ENCODE data around the gene FRA10AC1.
A peak's percentile ranks its signal among the peaks of the same experiment; 100 is the strongest.

The FRA10AC1 gene

DNA sequence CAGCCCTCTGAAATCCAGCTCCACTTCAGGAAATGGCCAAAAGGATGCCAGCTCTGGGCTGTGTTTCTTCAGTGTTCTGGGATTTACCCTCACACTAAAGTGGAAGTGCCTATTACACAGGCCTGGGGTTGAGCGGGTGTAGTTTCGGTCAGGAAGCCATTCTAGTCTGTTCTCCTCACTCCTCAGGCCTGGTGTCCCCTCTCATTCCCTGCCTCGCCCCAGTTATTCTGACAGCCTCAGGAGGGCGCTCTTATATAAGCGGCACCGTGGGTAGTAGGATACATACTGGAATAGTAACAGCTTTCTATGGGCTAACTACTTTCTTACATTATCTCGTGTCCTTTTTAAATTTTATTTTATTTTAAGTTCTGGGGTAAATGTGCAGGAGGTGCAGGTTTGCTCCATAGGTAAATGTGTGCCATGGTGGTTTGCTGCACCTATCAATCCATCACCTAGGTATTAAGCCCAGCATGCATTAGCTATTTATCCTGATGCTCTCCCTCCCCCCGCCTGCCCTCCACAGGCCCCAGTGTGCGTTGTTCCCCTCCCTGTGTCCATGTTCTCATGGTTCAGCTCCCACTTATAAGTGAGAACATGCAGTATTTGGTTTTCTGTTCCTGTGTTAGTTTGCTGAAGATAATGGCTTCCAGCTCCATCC lies 43.1 kb upstream of the FRA10AC1 start:
- CTCF ChIA-PET: interaction anchor here (0.8 to 4.2 kb wide), 12 partner anchors 10 to 148 kb away, joined by 3 to 54 read pairs (median 4); partner anchors contain the start of genes FRA10AC1 and SLC35G1

DNA sequence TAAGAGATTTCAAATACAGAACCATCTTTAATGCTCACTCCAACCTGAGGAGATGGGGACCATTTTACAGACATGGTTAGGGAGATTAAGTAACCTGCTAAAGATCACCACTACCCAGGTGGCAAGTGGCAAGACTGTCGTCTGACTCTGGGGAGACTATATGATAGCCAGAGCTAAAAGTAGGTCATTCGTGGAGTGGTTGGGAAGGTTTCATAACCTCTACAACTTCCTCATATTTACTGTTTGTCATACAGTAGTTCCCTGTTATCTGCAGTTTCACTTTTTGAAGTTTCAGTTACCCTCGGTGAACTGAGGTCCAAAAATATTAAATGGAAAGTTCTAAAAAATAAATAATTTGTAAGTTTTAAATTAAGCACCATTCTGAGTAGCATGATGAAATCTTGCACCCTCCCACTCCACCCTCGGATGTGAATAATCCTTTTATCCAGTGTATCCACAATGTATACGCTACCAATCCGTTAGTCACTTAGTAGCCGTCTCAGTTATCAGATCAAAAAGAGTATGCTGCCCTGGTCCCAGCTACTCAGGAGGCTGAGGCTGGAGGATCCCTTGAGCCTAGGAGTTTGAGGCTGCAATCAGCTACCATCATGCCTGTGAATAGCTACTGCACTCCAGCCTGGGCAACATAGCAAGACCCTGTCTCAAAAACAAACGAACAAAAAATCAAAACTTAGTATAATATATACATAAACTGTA lies 40.4 kb upstream of the FRA10AC1 start:
- POLR2A ChIA-PET: no interaction called here
- no peak overlapping the region for H3K4me3 ChIP-seq (ENCODE audit: low read depth, low read length)
- CTCF ChIA-PET: no interaction called here
- DNase-seq (ENCODE audit: low read depth, low spot score): no peak
- TF ChIP-seq, protein P1, sequence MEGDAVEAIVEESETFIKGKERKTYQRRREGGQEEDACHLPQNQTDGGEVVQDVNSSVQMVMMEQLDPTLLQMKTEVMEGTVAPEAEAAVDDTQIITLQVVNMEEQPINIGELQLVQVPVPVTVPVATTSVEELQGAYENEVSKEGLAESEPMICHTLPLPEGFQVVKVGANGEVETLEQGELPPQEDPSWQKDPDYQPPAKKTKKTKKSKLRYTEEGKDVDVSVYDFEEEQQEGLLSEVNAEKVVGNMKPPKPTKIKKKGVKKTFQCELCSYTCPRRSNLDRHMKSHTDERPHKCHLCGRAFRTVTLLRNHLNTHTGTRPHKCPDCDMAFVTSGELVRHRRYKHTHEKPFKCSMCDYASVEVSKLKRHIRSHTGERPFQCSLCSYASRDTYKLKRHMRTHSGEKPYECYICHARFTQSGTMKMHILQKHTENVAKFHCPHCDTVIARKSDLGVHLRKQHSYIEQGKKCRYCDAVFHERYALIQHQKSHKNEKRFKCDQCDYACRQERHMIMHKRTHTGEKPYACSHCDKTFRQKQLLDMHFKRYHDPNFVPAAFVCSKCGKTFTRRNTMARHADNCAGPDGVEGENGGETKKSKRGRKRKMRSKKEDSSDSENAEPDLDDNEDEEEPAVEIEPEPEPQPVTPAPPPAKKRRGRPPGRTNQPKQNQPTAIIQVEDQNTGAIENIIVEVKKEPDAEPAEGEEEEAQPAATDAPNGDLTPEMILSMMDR (IDR thresholded peaks at IDR 0.05; ENCODE audit: insufficient read depth, low read length, missing control alignments): no peak

More for the DNA sequence above, 43.1 kb upstream of the FRA10AC1 start:
- H3K4me3 ChIP-seq (ENCODE audit: low read depth, low read length): no peak overlapping the region
- POLR2A ChIA-PET: interaction anchor here (0.6 kb wide), 2 partner anchors 12 to 93 kb away, joined by 3 read pairs; no protein-coding TSS in a partner anchor
- TF ChIP-seq, protein P1 (IDR thresholded peaks at IDR 0.05; ENCODE audit: insufficient read depth, low read length, missing control alignments): peak; percentile 52
- DNase-seq (ENCODE audit: low read depth, low spot score): no peak

DNA sequence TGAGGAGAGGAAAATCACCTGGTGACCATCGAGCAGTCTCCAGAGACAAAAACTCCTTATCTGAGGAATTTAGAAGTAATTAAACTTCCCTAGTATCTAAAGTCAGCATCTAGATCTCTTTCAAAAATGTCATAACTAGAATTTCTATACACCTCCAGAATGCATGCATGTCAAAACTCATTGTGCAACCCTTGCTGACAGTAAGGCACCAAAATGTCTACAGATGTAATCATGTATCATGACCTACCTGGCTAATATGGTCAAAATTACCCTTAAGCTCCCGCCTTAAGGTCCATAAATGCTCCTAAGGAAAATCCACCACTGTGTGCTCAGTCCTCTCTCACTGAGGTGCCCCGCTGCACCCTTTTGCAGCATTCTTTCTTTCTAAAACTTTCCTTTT lies 39.0 kb upstream of the FRA10AC1 start:
- TF ChIP-seq, protein P1 (IDR thresholded peaks at IDR 0.05; ENCODE audit: insufficient read depth, low read length, missing control alignments): no peak
- no peak overlapping the region for H3K4me3 ChIP-seq (ENCODE audit: low read depth, low read length)
- DNase-seq (ENCODE audit: low read depth, low spot score): no peak
- ChIA-PET POLR2A (no interaction called here), CTCF (no interaction called here)

DNA sequence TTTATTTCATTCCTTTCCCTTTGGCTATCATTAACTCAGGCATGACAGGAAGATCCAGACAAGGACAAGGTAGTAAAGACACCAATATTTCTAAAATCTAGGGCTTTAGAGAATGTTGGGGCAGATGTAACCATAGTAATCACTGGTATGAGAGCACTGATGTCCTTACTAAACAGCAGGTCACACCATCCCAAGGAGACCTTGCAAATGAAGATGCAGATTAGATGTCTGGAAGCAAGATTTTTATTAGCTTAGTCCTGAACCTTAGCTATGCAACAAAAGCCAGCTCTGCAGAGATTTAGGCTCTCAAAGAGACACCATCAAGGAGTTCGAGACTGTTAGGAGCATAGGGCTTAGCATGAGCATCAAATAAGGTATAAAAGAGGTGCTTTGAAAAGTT lies 23.6 kb upstream of the FRA10AC1 start:
- H3K4me3 ChIP-seq (ENCODE audit: low read depth, low read length): no peak overlapping the region
- DNase-seq (ENCODE audit: low read depth, low spot score): no peak
- ChIA-PET POLR2A (interaction anchor here (0.5 to 1.8 kb wide), 2 partner anchors 24 to 152 kb away, joined by 3 to 6 read pairs; partner anchors contain the start of gene FRA10AC1), CTCF (interaction anchor here (0.9 to 1.3 kb wide), 2 partner anchors 19 to 89 kb away, joined by 4 read pairs; no protein-coding TSS in a partner anchor)
- TF ChIP-seq, protein P1 (IDR thresholded peaks at IDR 0.05; ENCODE audit: insufficient read depth, low read length, missing control alignments): no peak

DNA sequence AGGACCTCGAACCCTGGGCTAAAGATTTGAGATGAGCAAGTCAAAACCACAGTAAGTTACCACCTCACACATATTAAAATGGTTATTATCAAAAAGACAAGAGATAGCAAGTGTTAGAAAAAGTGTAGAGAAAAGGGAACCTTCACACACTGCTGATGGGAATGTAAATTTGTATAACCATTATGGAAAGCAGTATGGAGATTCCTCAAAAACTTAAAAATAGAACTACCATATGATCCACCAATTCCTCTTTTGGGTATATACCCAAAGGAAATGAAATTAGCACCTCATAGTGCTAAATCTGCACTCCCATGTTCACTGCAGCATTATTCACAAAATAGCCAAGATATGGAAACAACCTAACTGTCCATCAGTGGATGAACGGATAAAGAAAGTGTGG lies 20.8 kb upstream of the FRA10AC1 start:
- no peak overlapping the region for H3K4me3 ChIP-seq (ENCODE audit: low read depth, low read length)
- TF ChIP-seq, protein P1 (IDR thresholded peaks at IDR 0.05; ENCODE audit: insufficient read depth, low read length, missing control alignments): no peak
- DNase-seq (ENCODE audit: low read depth, low spot score): no peak
- POLR2A ChIA-PET: no interaction called here
- CTCF ChIA-PET: no interaction called here

DNA sequence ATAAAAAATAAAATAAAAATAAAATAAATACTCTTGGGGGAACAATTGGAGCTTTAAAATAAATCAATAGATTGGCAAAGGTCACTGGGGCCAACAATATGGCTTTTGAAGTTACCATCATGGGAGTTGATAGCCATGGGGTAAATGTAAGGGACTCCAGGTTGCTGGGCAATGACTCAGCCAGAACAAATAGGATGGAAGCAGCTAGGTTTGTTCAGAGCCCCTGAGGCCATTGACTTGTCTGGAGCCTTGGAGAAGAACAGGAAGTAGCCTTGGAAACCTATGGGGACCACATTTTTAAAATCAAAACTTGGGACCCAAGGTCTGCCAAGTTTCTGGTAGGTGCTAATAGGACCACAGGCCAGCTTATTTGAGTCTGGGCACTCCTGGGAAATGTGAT lies 20.2 kb upstream of the FRA10AC1 start:
- POLR2A ChIA-PET: interaction anchor here (0.6 kb wide), 1 partner anchor 388 kb away, joined by 3 read pairs; no protein-coding TSS in a partner anchor
- no peak overlapping the region for H3K4me3 ChIP-seq (ENCODE audit: low read depth, low read length)
- no peak for DNase-seq (ENCODE audit: low read depth, low spot score)
- CTCF ChIA-PET: no interaction called here
- TF ChIP-seq, protein P1 (IDR thresholded peaks at IDR 0.05; ENCODE audit: insufficient read depth, low read length, missing control alignments): no peak
